ENCODE measurements around the gene DIDO1. TPM values are rescaled to one million over a fixed set of nuclear protein-coding genes. Genes with fewer than 3 reads are reported as not detected.

The DIDO1 gene
- total and polyA plus RNA-seq, 2 of the 13 experiments (the other 11 are each of a cell fraction or from before 2014, with no cell fraction given) = 75.0 to 75.1 TPM

DNA sequence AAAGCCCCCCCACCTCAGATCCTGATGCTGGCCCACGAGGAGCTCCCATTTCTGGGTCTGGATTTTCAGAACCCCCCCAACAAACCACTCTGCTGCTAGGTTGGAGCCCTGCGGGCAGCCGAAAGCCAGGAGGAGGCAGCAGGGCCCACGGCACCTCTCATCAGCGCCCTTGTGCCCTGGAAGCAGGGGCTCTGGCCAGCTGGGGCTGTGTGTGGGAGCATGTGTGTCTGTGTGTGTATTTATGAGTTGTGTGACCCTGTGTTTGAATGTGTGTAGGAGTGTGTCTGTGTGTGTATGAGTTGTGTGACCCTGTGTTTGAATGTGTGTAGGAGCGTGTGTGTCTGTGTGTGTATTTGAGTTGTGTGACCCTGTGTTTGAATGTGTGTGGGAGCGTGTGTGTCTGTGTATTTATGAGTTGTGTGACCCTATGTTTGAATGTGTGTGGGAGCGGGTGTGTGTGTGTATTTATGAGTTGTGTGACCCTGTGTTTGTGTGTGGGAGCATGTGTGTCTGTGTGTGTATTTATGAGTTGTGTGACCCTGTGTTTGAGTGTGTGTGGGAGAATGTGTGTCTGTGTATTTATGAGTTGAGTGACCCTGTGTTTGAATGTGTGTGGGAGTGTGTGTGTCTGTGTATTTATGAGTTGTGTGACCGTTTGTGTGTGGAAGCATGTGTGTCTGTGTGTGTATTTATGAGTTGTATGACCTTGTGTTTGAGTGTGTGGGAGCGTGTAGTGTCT lies 45.1 kb upstream of the DIDO1 start (continued):
- TF ChIP-seq MEF2D (CRISPR knock-in tag; IDR thresholded peaks at IDR 0.05) = no peak
- no peak for TF ChIP-seq MED8 (CRISPR knock-in tag; IDR thresholded peaks at IDR 0.05; ENCODE audit: insufficient replicate concordance)
- TF ChIP-seq MBNL3 (CRISPR knock-in tag; conservative IDR thresholded peaks at IDR 0.05) = no peak
- TF ChIP-seq, protein P1, sequence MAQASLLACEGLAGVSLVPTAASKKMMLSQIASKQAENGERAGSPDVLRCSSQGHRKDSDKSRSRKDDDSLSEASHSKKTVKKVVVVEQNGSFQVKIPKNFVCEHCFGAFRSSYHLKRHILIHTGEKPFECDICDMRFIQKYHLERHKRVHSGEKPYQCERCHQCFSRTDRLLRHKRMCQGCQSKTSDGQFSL (CRISPR knock-in tag; IDR thresholded peaks at IDR 0.05) = no peak; the same call in 1 of the 2 replicates
- TF ChIP-seq ZNF589 (CRISPR knock-in tag; conservative IDR thresholded peaks at IDR 0.05) = 0 out of 2 replicates have a peak, but pooled peaks have one; percentile 22
- no peak for TF ChIP-seq ZNF235 (CRISPR knock-in tag; IDR thresholded peaks at IDR 0.05; ENCODE audit: borderline replicate concordance)
- no peak for TF ChIP-seq ZNF326 (CRISPR knock-in tag; IDR thresholded peaks at IDR 0.05; ENCODE audit: borderline replicate concordance)
- TF ChIP-seq TP53 (CRISPR knock-in tag; conservative IDR thresholded peaks at IDR 0.05) = no peak
- 0 out of 2 replicates have a peak, but pooled peaks have one; percentile 65 for TF ChIP-seq ZNF33B (CRISPR knock-in tag; IDR thresholded peaks at IDR 0.05)
- TF ChIP-seq MTA1 (CRISPR knock-in tag; IDR thresholded peaks at IDR 0.05; ENCODE audit: borderline replicate concordance) = no peak; the same call in 1 of the 2 replicates
- TF ChIP-seq, protein P2, sequence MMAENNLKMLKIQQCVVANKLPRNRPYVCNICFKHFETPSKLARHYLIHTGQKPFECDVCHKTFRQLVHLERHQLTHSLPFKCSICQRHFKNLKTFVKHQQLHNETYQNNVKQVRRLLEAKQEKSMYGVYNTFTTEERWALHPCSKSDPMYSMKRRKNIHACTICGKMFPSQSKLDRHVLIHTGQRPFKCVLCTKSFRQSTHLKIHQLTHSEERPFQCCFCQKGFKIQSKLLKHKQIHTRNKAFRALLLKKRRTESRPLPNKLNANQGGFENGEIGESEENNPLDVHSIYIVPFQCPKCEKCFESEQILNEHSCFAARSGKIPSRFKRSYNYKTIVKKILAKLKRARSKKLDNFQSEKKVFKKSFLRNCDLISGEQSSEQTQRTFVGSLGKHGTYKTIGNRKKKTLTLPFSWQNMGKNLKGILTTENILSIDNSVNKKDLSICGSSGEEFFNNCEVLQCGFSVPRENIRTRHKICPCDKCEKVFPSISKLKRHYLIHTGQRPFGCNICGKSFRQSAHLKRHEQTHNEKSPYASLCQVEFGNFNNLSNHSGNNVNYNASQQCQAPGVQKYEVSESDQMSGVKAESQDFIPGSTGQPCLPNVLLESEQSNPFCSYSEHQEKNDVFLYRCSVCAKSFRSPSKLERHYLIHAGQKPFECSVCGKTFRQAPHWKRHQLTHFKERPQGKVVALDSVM (CRISPR knock-in tag; IDR thresholded peaks at IDR 0.05) = 0 out of 2 replicates have a peak, but pooled peaks have one; percentile 7
- TF ChIP-seq, protein P3, sequence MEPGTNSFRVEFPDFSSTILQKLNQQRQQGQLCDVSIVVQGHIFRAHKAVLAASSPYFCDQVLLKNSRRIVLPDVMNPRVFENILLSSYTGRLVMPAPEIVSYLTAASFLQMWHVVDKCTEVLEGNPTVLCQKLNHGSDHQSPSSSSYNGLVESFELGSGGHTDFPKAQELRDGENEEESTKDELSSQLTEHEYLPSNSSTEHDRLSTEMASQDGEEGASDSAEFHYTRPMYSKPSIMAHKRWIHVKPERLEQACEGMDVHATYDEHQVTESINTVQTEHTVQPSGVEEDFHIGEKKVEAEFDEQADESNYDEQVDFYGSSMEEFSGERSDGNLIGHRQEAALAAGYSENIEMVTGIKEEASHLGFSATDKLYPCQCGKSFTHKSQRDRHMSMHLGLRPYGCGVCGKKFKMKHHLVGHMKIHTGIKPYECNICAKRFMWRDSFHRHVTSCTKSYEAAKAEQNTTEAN (CRISPR knock-in tag; conservative IDR thresholded peaks at IDR 0.05) = no peak
- no peak for TF ChIP-seq AGO1 (IDR thresholded peaks at IDR 0.05; ENCODE audit: low read depth, low read length, poor library complexity, severe bottlenecking)
- no peak for TF ChIP-seq RERE (CRISPR knock-in tag; IDR thresholded peaks at IDR 0.05; ENCODE audit: low read depth)
- TF ChIP-seq PRMT3 (CRISPR knock-in tag; IDR thresholded peaks at IDR 0.05; ENCODE audit: borderline replicate concordance, low read depth) = no peak
- TF ChIP-seq NCOR1 (IDR thresholded peaks at IDR 0.05; ENCODE audit: borderline replicate concordance, low read length) = no peak
- no peak for TF ChIP-seq ZNF672 (CRISPR knock-in tag; IDR thresholded peaks at IDR 0.05)
- TF ChIP-seq ZNF773 (CRISPR knock-in tag; IDR thresholded peaks at IDR 0.05; ENCODE audit: borderline replicate concordance) = no peak

Measured in HepG2 (cell line).